Adipocyte (in vitro differentiated cells): Measurements from ENCODE around the gene LPGAT1.

Source experiments
- DNase-seq: peaks from one replicate; pipeline ENCODE4 v3.0.0-alpha.2; 2015; ENCODE audit warnings: low read depth
- H3K27me3 ChIP-seq: replicated peaks from 2 replicates; pipeline ENCODE4 v1.7.0; 2013; ENCODE audit warnings: mild to moderate bottlenecking, low read length, moderate library complexity; ENCODE audit not compliant: control insufficient read depth, insufficient read depth
- H3K36me3 ChIP-seq: 2 replicates; pipeline ENCODE4 v1.7.0; 2013; ENCODE audit warnings: low read length, mild to moderate bottlenecking, moderate library complexity; ENCODE audit not compliant: control insufficient read depth, insufficient read depth, severe bottlenecking
- H3K4me1 ChIP-seq: 2 replicates; pipeline ENCODE4 v1.7.0; 2013; ENCODE audit warnings: mild to moderate bottlenecking, low read length, moderate library complexity; ENCODE audit not compliant: control insufficient read depth, insufficient read depth
- H3K4me3 ChIP-seq: 2 replicates; pipeline ENCODE4 v1.7.0; 2013; ENCODE audit warnings: mild to moderate bottlenecking, low read length, moderate library complexity
- H3K9ac ChIP-seq: 2 replicates; pipeline ENCODE4 v1.7.0; 2013; ENCODE audit warnings: mild to moderate bottlenecking, low read length, moderate library complexity
- H3K9me3 ChIP-seq: 2 replicates; pipeline ENCODE4 v1.7.0; 2013; ENCODE audit warnings: mild to moderate bottlenecking, low read length, moderate library complexity; ENCODE audit not compliant: control insufficient read depth

Gene LPGAT1

DNA sequence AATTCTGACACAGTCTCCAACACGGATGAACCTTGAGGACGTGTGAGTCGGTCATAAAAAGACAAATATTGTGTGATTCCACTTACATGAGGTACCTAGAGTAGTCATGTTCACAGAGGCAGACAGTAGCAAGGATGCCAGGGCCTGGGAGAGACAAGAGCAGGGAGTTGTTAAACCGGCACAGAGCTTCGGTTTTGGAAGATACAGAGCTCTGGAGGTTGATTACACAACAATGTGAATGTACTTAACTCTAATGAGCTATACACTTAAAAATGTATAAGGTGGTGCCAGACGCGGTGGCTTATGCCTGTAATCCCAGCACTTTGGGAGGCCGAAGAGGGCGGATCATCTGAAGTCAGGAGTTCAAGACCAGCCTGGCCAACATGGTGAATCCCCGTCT is 117.3 kb downstream of the LPGAT1 start:
- no peaks in the 10 kb centered on the region for H3K36me3 ChIP-seq
- no peaks in the 10 kb centered on the region for H3K9me3 ChIP-seq
- DNase-seq = no peak
- no peaks in the 10 kb centered on the region for H3K27me3 ChIP-seq
- no peak overlapping the region for H3K4me3 ChIP-seq
- no peaks in the 10 kb centered on the region for H3K4me1 ChIP-seq
- H3K9ac ChIP-seq = no peak overlapping the region

DNA sequence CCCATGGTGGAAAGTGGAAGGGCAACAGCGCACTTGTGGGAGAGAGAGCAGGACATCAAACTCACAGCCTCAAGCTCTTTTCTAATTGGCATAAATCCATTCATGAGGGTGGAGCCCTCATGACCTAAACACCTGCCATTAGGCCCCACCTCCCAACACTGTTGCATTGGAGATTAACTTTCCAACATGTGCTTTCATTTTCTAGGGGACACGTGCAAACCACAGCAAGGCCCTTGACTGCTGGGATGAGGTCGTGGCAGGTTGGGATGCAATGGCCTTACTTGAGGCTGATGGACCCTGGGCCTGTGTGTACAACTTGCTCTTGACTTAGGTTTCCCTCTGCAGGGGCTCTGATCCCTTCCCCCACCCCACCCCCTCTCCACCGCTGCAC is 119.3 kb downstream of the LPGAT1 start:
- Histone ChIP-seq H3K4me3 (no peak overlapping the region), H3K36me3 (no peaks in the 10 kb centered on the region), H3K9ac (no peak overlapping the region), H3K4me1 (no peaks in the 10 kb centered on the region), H3K27me3 (no peaks in the 10 kb centered on the region), H3K9me3 (no peaks in the 10 kb centered on the region)
- DNase-seq = no peak

DNA sequence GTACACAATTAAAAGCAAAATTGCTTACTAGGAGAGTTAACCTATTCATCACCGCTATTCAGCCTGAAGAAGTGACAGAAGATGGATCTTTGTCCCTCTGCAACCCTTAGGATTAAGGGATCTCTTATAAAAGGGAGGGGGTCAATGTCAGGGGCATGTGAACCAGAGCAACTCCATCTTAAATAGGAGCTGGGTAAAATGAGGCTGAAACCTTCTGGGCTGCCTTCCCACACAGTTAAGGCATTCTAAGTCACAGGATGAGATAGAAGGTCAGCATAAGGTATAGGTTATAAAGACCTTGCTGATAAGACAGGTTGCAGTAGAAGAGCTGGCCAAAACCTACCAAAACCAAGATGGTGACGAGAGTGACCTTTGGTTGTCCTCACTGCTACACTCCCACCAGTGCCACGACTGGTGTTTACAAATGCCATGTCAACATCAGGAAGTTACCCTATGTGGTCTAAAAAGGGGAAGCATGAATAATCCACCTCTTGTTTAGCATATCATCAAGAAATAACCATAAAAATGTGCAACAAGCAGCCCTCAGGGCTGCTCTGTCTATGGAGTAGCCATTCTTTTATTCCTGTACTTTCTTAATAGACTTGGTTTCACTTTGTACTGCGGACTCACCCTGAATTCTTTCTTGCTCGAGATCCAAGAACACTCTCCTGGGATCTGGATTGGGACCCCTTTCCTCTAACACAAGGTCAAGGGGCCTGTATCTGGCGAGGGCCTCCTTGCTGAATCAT is 119.8 kb downstream of the LPGAT1 start:
- Histone ChIP-seq H3K27me3 (no peaks in the 10 kb centered on the region), H3K4me3 (no peak overlapping the region), H3K36me3 (no peaks in the 10 kb centered on the region), H3K4me1 (no peaks in the 10 kb centered on the region), H3K9ac (no peak overlapping the region), H3K9me3 (no peaks in the 10 kb centered on the region)
- no peak for DNase-seq

DNA sequence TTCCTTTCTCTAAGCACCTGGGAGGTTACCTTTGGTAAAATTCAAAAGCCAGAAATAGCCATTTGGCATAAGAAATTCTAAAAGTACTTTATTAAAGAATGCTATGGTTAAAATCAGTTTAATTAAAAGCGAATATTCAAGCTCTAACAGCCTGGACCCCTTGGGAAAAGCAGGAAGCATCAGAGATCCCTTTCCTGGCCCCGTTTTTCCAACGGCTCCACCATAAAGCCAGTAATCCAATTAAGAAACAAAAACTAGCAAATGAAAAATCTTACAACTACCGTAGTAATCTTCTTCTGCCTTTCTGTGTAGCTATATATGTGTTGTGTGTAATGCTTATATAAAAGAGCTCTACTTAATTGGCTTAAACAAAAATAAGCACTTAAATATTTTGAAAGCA is 121.6 kb downstream of the LPGAT1 start:
- DNase-seq = no peak
- Histone ChIP-seq H3K4me1 (no peaks in the 10 kb centered on the region), H3K36me3 (no peaks in the 10 kb centered on the region), H3K9me3 (no peaks in the 10 kb centered on the region), H3K9ac (no peak overlapping the region), H3K27me3 (no peaks in the 10 kb centered on the region), H3K4me3 (no peak overlapping the region)

DNA sequence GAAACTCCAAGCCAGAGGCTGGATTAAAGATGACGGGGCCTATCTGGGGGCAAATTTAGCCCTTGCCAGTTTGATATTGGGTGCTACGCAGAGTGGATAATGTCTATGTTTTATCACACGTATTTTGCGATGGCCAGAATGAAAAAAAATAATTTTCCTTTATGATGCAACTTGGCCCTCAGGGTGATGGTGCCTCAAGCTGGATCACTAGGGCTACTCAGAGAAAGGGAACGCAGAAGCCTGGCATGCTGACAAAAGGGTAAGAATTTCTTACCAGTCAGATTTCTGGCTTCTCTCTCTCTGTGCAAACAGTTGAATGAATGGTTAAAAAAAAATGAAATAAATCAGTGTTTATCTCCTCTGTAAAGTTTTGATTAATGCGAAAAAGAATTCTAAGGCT is 122.6 kb downstream of the LPGAT1 start:
- H3K4me3 ChIP-seq = no peak overlapping the region
- H3K36me3 ChIP-seq = no peaks in the 10 kb centered on the region
- peaks cover 2% of the 10 kb centered on the region for H3K27me3 ChIP-seq
- no peaks in the 10 kb centered on the region for H3K9me3 ChIP-seq
- no peak for DNase-seq
- no peaks in the 10 kb centered on the region for H3K4me1 ChIP-seq
- no peak overlapping the region for H3K9ac ChIP-seq

DNA sequence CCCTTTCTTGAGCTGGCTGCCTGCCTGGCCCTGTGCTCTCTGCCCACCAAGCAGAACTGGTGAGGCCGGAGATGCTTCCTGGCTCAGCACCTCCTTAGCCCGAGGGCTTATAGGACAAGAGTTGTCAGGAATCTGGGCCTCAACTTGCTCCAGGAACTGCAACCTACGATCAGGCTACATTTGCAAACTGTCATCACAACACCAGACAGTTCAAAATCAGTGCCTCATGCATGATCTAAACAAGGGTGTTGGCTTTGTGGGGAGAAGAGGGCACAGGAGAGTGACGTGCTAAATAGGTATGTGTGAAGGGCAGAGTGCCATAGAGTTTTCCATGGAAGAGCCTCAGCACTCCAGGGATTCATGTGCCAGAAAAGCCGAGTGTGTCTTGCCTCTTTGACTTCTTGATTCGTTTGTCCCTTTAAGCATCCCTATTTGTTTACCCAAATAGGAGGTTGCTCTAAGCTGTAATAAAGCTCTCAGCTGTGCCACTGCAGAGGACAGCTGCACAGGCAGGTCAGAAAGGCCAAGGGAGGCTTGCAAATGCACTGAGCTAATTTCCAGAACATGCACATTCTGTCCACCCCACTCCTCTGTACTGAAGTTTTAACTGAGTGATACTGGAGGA is 125.0 kb downstream of the LPGAT1 start:
- no peak for DNase-seq
- peaks cover 21% of the 10 kb centered on the region for H3K27me3 ChIP-seq
- no peaks in the 10 kb centered on the region for H3K9me3 ChIP-seq
- no peaks in the 10 kb centered on the region for H3K36me3 ChIP-seq
- no peaks in the 10 kb centered on the region for H3K4me1 ChIP-seq
- H3K9ac ChIP-seq = no peak overlapping the region
- H3K4me3 ChIP-seq = no peak overlapping the region

DNA sequence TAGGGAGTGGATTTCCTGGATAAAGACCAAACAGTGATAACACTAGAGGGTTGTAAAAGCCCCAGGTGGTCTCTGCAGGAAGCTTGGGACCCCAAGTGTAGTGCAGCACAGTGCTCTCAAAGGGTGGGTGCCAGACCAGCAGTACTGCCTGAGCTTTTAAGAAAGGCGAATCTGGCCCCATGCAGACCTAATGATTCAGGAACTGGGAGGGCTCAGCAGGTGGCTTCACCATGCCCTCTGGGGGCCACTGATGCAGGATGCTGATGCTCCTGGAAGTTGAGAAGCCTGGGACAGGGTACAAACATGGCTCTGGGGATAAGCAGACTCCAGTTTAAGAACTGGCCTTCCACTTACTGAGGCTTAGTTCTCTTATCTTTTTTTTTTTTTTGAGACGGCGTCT is 126.0 kb downstream of the LPGAT1 start:
- H3K9ac ChIP-seq = no peak overlapping the region
- DNase-seq = no peak
- H3K9me3 ChIP-seq = no peaks in the 10 kb centered on the region
- H3K4me1 ChIP-seq = no peaks in the 10 kb centered on the region
- no peaks in the 10 kb centered on the region for H3K36me3 ChIP-seq
- peaks cover 21% of the 10 kb centered on the region for H3K27me3 ChIP-seq
- H3K4me3 ChIP-seq = no peak overlapping the region

DNA sequence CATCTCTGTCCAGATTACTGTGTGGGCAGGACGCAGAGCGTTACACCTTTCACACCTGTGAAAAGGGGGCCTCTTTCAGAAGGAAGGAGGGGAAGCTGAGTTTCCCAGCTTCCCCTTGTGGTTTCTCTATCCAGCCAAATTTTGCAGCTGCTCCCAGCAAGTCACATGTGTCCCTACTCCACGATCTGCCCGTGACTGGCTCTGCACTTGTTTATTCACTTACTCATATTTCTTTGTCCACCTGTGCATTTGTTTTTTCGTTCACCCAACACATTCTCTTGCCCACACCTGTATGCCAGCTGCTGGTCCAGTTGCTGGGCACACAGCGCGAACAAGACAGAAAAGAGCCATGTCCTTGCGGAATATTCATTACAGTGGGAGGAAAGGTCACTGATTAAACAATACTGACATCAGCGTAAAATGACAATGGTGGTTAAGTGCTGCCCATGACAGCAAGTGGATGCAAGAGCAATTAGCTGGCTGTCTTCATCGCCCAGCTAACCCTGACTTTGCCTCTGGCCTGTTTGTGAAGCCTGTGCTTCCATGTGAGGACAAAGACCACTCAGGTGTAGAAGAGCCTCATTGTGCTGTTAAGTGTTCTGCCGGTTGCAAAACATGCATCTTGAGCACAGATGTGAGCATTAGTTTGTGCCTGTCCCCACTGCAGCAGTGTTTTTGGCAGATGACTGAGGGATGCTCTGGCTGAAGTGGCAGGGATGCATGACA is 126.6 kb downstream of the LPGAT1 start:
- no peaks in the 10 kb centered on the region for H3K4me1 ChIP-seq
- no peaks in the 10 kb centered on the region for H3K9me3 ChIP-seq
- H3K36me3 ChIP-seq = no peaks in the 10 kb centered on the region
- DNase-seq = no peak
- H3K9ac ChIP-seq = no peak overlapping the region
- H3K4me3 ChIP-seq = no peak overlapping the region
- peaks cover 21% of the 10 kb centered on the region for H3K27me3 ChIP-seq

- Histone ChIP-seq H3K4me1 (no peaks in the 10 kb centered on the region), H3K36me3 (no peaks in the 10 kb centered on the region), H3K4me3 (no peak overlapping the region), H3K9me3 (no peaks in the 10 kb centered on the region), H3K9ac (no peak overlapping the region), H3K27me3 (peaks cover 27% of the 10 kb centered on the region)
- DNase-seq = no peak
Observed at GRCh38 chr1:211701733-211702132, 128.8 kb downstream of the LPGAT1 start.

DNA sequence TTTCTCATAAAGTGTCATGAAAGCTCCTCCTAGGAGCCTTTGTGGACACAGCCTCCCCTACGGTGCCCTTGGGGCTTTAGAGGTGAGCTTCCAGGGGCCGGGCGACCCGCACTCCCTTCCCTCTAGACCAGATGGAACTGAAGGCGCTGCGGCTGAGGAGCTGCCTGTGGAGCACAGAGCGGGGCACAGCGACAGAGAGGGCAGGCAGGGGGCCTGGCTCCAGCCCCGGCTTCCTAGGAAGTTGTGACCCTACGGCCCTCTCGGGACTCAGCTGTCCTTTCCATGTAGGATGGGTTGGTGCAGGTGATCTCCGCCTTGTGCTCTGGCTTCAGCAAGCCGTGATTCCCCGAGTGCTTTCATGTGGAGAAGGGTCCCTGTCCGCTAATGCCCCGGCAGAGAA is 131.5 kb downstream of the LPGAT1 start:
- no peaks in the 10 kb centered on the region for H3K4me1 ChIP-seq
- no peak overlapping the region for H3K4me3 ChIP-seq
- H3K36me3 ChIP-seq = no peaks in the 10 kb centered on the region
- no peak for DNase-seq
- H3K9me3 ChIP-seq = no peaks in the 10 kb centered on the region
- no peak overlapping the region for H3K9ac ChIP-seq
- peaks cover 27% of the 10 kb centered on the region for H3K27me3 ChIP-seq

GRCh38 chr1:211698161-211699026 is 132.2 kb downstream of the LPGAT1 start:
- Histone ChIP-seq H3K4me1 (no peaks in the 10 kb centered on the region), H3K4me3 (peak overlapping the region; percentile 36), H3K36me3 (no peaks in the 10 kb centered on the region), H3K27me3 (peaks cover 27% of the 10 kb centered on the region), H3K9ac (no peak overlapping the region), H3K9me3 (no peaks in the 10 kb centered on the region)
- peak; percentile 76 for DNase-seq
